ENCODE results near the gene COX4I2.
A peak's percentile ranks its signal among the peaks of the same experiment; 100 is the strongest.

The COX4I2 gene

GRCh38 chr20:31678389-31679356 is 41.0 kb downstream of the COX4I2 start:
- no peak for DNase-seq

DNA sequence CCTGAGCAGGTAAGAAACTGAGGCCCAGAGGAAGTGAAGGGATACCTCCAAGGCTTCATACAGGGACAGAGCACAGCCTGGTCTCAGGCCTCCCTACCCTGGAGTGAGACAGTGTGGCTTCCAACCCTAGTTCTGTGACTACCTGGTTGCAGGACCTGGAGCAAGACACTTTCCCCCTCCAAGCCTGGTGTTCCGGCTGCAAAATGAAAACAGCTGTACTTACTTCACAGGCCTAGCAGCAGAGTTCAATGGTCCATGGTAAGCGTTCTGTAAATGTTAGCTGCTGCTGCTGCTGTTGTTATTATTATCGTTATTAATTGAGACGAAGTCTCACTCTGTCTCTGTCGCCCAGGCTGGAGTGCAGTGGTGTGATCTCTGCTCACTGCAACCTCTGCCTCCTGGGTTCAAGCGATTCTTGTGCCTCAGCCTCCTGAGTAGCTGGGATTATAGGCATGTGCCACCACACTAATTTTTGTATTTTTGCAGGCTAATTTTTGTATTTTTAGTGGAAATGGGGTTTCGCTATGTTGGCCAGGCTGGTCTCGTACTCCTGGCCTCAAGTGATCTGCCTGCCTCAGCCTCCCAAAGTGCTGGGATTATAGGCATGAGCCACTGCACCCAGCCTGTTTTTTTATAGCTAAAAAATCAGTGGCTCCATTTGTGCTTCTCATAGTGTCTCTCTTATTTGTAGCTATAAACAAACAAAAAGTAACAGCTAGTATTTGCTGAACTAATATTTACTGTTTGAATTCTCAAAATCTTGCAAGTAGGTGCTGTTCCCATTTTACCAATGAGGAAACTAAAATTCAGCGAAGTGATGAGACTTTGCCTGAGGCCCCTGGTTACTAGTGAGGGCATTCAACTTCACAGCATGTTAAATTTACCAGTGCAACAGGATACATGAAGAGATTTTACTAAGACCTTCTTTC is 41.9 kb downstream of the COX4I2 start:
- DNase-seq, result no peak

DNA sequence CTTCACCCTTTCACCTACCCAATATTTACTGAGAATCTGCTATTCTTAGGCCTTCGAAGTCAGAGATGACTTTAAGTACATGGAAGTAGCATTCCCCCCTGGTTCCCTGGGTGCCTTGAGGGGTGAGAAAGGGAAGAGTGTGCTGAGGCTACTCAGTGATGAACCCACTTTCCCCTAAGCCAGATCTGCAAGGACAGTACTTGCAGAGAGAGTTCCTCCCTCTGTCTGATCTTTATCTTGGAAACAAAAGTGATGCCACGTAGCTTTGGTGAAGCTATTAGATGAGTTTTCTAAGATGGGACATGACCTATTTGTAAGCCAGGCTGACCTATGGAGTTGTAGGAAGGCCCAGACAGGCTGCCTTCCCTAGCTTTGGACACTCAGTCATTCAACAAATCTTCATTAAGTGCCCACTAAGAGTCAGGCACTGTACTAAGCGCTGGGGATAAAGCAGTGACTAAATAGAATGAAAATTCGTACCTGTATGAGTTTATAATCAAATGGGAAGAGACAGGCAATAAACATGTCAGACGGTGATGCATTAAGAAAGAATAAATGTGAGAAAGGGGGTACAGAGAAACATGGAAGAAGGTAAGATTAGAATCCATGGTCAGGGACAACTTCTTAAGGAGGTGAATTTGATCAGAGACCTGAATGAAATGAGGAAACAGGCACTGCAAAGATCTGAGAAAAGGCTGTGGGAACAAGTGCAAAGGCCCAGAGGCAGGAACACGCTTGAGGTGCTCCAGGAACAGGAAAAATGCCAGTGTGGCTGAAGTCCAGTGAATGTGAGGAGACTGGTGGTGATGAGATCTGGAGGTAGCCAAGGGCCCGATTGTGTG is 42.8 kb downstream of the COX4I2 start:
- no peak for DNase-seq

DNA sequence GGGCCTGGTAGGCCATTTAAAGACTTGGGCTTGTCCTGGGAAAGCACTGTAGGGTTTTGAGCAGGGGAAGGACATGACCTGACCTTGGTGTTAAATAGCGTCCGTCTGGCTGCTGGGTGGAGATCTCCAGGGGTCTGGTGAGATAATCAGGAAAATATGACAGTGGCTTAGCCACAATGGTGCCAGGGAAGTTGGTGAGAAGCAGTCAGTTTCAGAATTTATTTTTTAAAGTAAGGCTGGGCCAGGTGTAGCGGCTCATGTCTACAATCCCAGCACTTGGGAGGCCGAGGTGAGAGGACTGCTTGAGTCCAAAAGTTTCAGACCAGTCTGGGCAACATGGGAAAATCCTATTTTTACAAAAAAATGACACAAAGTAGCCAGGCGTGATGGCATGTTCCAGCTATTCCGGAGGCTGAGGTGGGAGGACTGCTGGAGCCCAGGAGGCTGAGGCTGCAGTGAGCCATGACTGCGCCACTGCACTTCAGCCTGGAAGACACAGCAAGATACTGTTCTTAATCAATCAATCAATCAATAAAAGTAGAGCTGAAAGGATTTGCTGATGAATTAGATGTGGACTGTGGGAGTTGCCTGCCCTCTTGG is 43.5 kb downstream of the COX4I2 start:
- no peak for DNase-seq

GRCh38 chr20:31681769-31682168 is 44.1 kb downstream of the COX4I2 start:
- DNase-seq, result no peak

DNA sequence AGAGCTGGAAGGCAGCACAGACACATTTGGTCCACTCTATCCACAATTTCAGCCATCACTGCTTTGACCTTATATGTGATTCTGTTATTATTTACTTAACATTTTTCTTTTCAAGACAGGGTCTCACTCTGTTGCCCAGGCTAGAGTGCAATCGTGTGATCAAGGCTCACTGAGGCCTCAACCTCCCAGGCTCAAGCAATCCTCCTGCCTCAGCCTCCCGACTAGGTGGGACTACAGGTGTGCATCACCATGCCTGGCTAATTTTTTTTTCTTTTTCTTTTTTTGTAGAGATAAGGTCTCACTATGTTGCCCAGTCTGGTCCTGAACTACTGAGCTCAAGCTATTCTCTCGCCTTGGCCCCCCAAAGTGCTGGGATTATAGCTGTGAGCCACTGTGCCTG is 44.6 kb downstream of the COX4I2 start:
- no peak for DNase-seq

DNA sequence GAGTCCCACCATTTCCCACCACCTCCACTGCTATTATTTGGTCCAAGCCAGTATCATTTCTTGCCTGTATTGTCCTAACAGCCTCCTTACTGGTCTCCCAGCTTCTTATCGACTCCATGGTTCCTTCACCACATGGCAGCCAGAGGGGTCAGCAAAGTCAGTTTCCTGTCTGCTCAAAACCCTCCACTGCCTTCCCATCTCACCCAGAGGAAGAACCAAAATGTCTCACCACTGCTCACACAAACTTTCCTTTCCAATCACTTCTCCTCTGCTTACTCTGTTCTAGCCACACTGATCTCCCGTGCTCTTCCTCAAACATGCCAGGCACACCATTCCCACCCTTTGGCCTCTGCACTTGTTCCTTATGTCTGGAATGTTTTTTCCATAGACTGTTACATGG is 45.2 kb downstream of the COX4I2 start:
- DNase-seq, result no peak

GRCh38 chr20:31684153-31685015 is 46.7 kb downstream of the COX4I2 start:
- DNase-seq, result peak; percentile 43

DNA sequence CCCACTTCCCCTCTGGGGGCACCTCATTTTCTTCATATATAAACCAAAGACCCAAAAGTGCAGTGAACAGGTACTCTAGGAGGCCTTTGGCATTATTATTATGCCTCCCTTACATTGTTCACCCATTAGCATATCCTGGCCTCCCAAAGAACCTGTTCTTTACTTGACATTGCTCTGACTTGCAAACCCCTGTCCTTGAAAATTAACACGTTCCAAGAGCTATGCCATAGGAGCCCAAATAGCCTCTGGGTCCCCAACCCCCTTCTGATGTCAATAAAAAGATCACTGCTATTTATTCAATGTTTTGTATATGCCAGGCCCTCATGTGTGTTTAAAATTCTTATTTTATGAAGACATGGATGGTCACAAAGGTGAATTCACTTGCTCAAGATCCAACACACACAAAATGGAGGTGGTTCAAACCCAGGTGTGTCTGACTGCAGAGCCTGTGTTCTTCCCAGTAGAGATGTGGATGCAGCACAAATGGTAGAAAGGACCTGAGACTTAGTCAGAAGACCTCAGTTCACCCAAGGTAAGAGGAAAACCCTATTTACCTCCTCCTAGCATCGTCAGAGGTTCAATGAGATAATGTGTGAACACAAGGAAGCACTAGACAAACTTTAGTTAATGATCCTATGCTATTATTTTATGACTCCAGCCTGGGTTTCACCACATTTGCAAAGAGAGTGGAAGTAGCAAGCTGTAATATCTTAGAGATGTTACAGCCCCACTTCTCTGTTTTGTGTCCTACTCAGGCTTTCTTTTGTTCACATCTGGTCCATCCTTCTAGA is 48.3 kb downstream of the COX4I2 start:
- DNase-seq, result no peak

DNA sequence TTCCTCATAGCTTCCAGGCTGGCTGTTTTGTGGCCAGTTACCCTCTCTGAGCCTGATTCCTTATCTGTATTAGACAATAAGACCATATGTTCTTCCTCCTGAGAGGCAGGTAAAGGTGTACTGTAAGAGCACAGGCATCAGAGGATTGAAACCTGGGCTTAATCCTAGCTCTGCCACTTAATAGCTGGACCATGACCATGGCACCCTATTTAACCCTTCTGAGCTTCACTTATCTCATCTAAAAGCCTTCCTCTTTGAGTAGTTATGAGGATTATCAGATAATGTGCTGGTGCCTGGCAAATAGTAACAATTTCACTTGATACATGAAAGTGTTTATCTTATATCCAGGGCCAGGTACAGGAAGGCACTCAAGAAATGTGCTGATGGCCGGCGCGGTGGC is 50.1 kb downstream of the COX4I2 start:
- no peak for DNase-seq

- no peak for DNase-seq
Measured at GRCh38 chr20:31689141-31689540, 51.4 kb downstream of the COX4I2 start.

GRCh38 chr20:31690124-31690666 is 52.5 kb downstream of the COX4I2 start:
- no peak for DNase-seq

DNA sequence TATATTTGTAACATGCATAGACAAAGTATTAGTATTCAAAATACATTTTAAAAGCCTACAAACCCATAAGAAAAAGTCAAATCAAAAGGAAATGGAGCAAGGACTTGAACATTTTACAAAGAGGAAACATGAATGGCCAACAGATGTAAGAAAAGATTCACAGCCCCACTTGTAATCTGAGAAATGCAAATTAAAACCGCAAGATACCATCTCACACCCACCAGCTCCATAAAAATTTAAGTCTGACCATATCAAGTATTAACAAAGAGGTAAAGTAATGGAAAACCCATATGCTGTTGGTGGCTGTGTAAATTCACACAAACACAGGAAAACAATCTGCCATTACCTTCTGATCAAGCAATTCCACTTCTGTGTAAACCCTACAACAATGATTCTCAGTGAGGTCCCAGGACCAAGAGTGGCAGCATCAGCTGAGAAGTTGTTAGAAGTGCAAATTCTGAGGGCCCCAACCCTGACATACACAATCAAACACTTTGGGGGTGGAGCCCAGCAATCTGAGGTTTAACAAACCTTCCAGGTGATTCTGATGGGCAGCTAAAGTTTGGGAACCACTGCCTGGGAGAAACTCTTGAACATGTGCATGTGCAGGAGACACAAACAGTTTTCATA is 54.0 kb downstream of the COX4I2 start:
- DNase-seq, result no peak

GRCh38 chr20:31693402-31693801 is 55.7 kb downstream of the COX4I2 start:
- DNase-seq, result no peak

- no peak for DNase-seq
Measured at GRCh38 chr20:31693987-31694661, 56.4 kb downstream of the COX4I2 start.
